ENCODE measurements around the gene TSHZ3.

The TSHZ3 gene

DNA sequence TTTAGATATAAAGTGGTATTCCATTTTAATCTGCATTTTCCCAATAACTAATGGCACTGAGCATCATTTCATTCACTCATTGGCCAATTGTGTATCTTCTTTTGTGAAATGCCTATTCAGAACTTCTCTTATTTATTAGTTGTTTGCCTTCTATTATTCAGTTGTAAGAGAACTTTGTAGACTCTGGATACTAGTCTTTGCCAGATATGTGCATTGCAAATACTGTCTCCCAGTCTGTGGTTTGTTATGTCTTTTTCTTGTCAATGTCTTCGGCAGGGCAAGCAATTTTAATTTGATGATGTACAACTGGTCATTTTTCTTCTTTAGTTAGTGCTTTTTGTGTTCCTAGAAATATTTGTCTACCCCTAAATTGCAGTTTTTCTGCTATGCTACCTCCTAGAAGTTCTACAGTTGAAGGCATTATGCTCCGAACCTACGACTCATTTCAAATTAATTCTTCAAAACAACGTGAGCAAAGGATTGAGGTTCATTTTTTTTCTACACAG, 115.9 kb downstream of the TSHZ3 start:
- H3K4me3 ChIP-seq: no peak overlapping the region
- H3K27ac ChIP-seq: no peak overlapping the region
- TF ChIP-seq, protein P1, sequence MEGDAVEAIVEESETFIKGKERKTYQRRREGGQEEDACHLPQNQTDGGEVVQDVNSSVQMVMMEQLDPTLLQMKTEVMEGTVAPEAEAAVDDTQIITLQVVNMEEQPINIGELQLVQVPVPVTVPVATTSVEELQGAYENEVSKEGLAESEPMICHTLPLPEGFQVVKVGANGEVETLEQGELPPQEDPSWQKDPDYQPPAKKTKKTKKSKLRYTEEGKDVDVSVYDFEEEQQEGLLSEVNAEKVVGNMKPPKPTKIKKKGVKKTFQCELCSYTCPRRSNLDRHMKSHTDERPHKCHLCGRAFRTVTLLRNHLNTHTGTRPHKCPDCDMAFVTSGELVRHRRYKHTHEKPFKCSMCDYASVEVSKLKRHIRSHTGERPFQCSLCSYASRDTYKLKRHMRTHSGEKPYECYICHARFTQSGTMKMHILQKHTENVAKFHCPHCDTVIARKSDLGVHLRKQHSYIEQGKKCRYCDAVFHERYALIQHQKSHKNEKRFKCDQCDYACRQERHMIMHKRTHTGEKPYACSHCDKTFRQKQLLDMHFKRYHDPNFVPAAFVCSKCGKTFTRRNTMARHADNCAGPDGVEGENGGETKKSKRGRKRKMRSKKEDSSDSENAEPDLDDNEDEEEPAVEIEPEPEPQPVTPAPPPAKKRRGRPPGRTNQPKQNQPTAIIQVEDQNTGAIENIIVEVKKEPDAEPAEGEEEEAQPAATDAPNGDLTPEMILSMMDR (IDR thresholded peaks at IDR 0.05): no peak
- DNase-seq (ENCODE audit: low spot score): no peak

DNA sequence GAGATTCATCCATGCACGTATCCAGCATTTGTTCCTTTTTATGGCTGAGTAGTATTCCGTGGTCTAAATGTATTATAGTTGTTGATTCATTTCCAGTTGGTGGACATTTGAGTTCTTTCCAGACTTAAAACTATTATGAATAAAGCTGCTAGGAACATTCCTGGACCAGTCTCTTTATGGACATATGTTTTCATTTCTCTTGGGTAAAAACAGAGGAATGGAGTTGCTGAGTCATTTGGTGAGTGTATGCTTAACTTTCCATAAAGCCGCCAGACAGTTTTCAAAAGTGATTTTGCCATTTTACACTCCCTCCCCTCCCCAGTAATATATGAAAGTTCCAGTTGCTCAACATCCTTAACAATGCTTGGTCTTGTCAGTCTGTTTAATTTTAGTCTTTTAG, 116.4 kb downstream of the TSHZ3 start:
- TF ChIP-seq, protein P1 (IDR thresholded peaks at IDR 0.05): no peak
- H3K27ac ChIP-seq: no peak overlapping the region
- no peak overlapping the region for H3K4me3 ChIP-seq
- DNase-seq (ENCODE audit: low spot score): no peak

DNA sequence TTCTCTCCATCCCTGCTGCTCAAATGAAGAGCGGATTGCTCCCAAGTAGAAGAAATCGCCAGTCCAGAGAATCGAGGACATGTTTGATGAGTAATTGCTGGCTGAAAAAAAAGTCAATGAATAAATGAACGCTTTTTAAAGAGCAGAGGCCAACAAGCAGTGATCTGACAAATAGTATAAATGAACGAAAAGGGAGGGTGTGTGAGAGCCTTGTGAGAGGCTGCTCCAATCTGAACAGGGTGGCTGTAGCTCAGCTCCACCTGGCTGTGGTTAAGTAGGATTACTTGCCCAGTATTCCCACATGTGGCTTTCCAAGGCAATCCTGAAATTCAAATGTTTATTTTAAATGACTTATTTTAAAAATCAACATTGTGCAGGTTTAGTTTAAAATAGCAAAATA, 117.1 kb downstream of the TSHZ3 start:
- TF ChIP-seq, protein P1 (IDR thresholded peaks at IDR 0.05): no peak
- no peak overlapping the region for H3K27ac ChIP-seq
- no peak for DNase-seq (ENCODE audit: low spot score)
- H3K4me3 ChIP-seq: no peak overlapping the region

DNA sequence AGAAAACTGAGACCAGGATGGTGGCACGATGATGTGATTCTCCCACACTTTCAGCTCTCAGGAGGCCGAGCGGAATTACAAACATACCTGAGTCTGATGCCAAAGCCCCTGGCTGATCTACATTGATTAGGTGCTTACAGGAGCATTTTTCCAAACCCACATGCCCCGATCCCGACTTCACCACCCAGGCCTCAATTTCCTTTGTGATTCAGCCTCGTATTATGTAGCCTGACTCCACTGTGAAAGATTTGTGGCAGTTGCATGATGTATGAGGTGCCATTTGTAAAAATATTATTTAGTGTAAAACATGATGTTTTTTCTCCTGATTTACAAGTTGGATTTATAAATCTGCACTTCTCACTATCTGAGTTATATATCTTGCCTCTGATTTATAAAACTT, 118.0 kb downstream of the TSHZ3 start:
- no peak for DNase-seq (ENCODE audit: low spot score)
- Histone ChIP-seq H3K27ac (no peak overlapping the region), H3K4me3 (no peak overlapping the region)
- TF ChIP-seq, protein P1 (IDR thresholded peaks at IDR 0.05): no peak

DNA sequence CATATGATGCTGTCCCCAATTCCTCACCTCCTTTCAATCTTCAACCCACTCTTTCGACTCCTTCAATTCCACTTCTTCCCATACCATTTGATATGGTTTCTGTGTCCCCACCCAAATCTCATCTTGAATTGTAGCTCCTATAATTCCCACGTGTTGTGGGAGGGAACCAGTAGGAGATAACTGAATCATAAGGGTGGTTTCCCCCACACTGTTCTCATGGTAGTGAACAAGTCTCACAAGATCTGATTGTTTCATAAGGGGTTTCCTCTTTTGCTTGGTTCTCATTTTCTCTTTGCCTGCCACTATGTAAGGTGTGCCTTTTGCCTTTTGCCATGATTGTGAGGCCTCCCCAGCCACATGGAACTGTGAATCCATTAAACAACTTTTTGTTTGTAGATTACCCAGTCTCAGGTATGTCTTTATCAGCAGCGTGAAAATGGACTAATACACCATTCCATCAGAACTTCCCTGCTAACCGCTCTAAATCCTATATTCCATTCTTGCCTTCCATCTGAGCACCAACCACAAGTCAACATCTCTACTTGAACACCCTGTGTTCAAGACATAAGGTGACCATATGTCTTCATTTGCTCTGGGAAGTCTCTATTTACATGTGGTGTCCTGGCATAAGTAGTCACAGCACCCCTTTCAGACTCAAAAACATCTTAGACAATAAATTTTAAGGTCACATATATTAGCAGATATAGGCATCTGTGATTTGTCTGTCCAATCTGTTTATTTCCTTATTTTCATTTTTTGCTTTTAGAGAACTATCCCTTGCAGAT, 122.9 kb downstream of the TSHZ3 start:
- Histone ChIP-seq H3K27ac (no peak overlapping the region), H3K4me3 (no peak overlapping the region)
- no peak for DNase-seq (ENCODE audit: low spot score)
- TF ChIP-seq, protein P1 (IDR thresholded peaks at IDR 0.05): no peak
